Trophoblast cell (in vitro differentiated cells and primary cell): Measurements from ENCODE around the gene ROBO1.
A peak's percentile ranks its signal among the peaks of the same experiment; 100 is the strongest.

ENCODE experiments used
- DNase-seq, 2 donors: peaks; one replicate each; pipeline ENCODE4 v3.0.0-alpha.2; 2016
- H2AFZ ChIP-seq: 2 replicates; pipeline ENCODE4 v1.6.1; 2013; ENCODE audit warnings: low read length, moderate library complexity, mild to moderate bottlenecking; ENCODE audit not compliant: insufficient read depth, poor library complexity
- H2AK5ac ChIP-seq: 2 replicates; pipeline ENCODE4 v1.6.1; 2013; ENCODE audit warnings: mild to moderate bottlenecking, low read length
- H2BK120ac ChIP-seq: 2 replicates; pipeline ENCODE4 v1.6.1; 2013; ENCODE audit warnings: low read length, mild to moderate bottlenecking, moderate library complexity; ENCODE audit not compliant: insufficient read depth, poor library complexity
- H2BK12ac ChIP-seq: 2 replicates; pipeline ENCODE4 v1.6.1; 2013; ENCODE audit warnings: mild to moderate bottlenecking, low read length, moderate library complexity
- H2BK5ac ChIP-seq: 2 replicates; pipeline ENCODE4 v1.6.1; 2013; ENCODE audit warnings: low read length, low read depth, moderate library complexity, mild to moderate bottlenecking; ENCODE audit not compliant: poor library complexity
- H3K14ac ChIP-seq: 2 replicates; pipeline ENCODE4 v1.6.1; 2013; ENCODE audit warnings: mild to moderate bottlenecking, low read length
- H3K18ac ChIP-seq: 2 replicates; pipeline ENCODE4 v1.6.1; 2013; ENCODE audit warnings: mild to moderate bottlenecking, low read length
- H3K23ac ChIP-seq: 2 replicates; pipeline ENCODE4 v1.6.1; 2013; ENCODE audit warnings: low read length
- H3K27ac ChIP-seq: 2 replicates; pipeline ENCODE4 v1.5.1; 2013; ENCODE audit warnings: low read depth, mild to moderate bottlenecking, inconsistent platforms, low read length, moderate library complexity
- H3K27me3 ChIP-seq: 2 replicates; pipeline ENCODE4 v1.6.1; 2013; ENCODE audit warnings: inconsistent platforms, mild to moderate bottlenecking, low read length, moderate library complexity; ENCODE audit not compliant: insufficient read depth
- H3K36me3 ChIP-seq, 2 experiments: 1 replicate in 1 of 2; 2 replicates in 1 of 2; pipeline ENCODE4 v1.6.1; 2013; ENCODE audit warnings: low read length in 2 of 2, mild to moderate bottlenecking in 2 of 2, moderate library complexity in 1 of 2; ENCODE audit not compliant: insufficient read depth in 2 of 2, control insufficient read depth in 1 of 2
- H3K4ac ChIP-seq: 2 replicates; pipeline ENCODE4 v1.6.1; 2013; ENCODE audit warnings: low read depth, mild to moderate bottlenecking, low read length, moderate library complexity
- H3K4me1 ChIP-seq, 2 experiments: 1 replicate in 1 of 2; 2 replicates in 1 of 2; pipeline ENCODE4 v1.6.1; 2013; ENCODE audit warnings: low read length in 2 of 2, mild to moderate bottlenecking in 2 of 2, moderate library complexity in 1 of 2; ENCODE audit not compliant: insufficient read depth in 2 of 2, control insufficient read depth in 1 of 2
- H3K4me2 ChIP-seq: 2 replicates; pipeline ENCODE4 v1.6.1; 2013; ENCODE audit warnings: inconsistent platforms, mild to moderate bottlenecking, low read length, moderate library complexity
- H3K4me3 ChIP-seq: 2 replicates; pipeline ENCODE4 v1.5.1; 2013; ENCODE audit warnings: mild to moderate bottlenecking, low read depth, low read length, inconsistent platforms
- H3K79me1 ChIP-seq: one replicate; pipeline ENCODE4 v1.6.1; 2013; ENCODE audit warnings: low read length
- H3K79me2 ChIP-seq: 2 replicates; pipeline ENCODE4 v1.6.1; 2013; ENCODE audit warnings: low read length, mild to moderate bottlenecking; ENCODE audit not compliant: control insufficient read depth, insufficient read depth, poor library complexity
- H3K9ac ChIP-seq: 2 replicates; pipeline ENCODE4 v1.6.1; 2013; ENCODE audit warnings: mild to moderate bottlenecking, low read length
- H3K9me3 ChIP-seq: 2 replicates; pipeline ENCODE4 v1.6.1; 2013; ENCODE audit warnings: low read depth, mild to moderate bottlenecking, control low read depth, inconsistent platforms, low read length; ENCODE audit not compliant: insufficient read depth
- H4K12ac ChIP-seq: 2 replicates; pipeline ENCODE4 v1.6.1; 2013; ENCODE audit warnings: low read depth, mild to moderate bottlenecking, low read length, moderate library complexity
- H4K8ac ChIP-seq: 2 replicates; pipeline ENCODE4 v1.6.1; 2013; ENCODE audit warnings: low read depth, mild to moderate bottlenecking, low read length, moderate library complexity
- H4K91ac ChIP-seq: one replicate; pipeline ENCODE4 v1.6.1; 2013; ENCODE audit warnings: low read depth, mild to moderate bottlenecking, low read length, moderate library complexity
- WGBS: extraction: QIAGEN DNeasy Blood & Tissue Kit; methylation state at CpG from one replicate; pipeline ENCODE4 v1.1.7; 2013; ENCODE audit warnings: missing lambda C conversion rate; ENCODE audit not compliant: insufficient read length, insufficient coverage; ENCODE audit errors: extremely low coverage; 5-methylcytosine and 5-hydroxymethylcytosine counted together

Gene ROBO1

GRCh38 chr3:78985981-78986380 is 781.8 kb downstream of the ROBO1 start:
- H3K23ac ChIP-seq = no peak overlapping the region
- H3K36me3 ChIP-seq = no peaks in the 10 kb centered on the region
- DNase-seq = no peak
- H3K4me3 ChIP-seq = no peak overlapping the region
- no peak overlapping the region for H3K14ac ChIP-seq
- no peak overlapping the region for H3K18ac ChIP-seq
- no peak overlapping the region for H2AK5ac ChIP-seq
- no peaks in the 10 kb centered on the region for H3K27me3 ChIP-seq
- no peak overlapping the region for H2AFZ ChIP-seq
- H3K79me2 ChIP-seq = no peaks in the 10 kb centered on the region
- no peak overlapping the region for H2BK12ac ChIP-seq
- no peak overlapping the region for H4K12ac ChIP-seq
- WGBS = no CpG with 5 or more reads among the region's 2 CpGs
- H3K9ac ChIP-seq = no peak overlapping the region
- H2BK5ac ChIP-seq = no peak overlapping the region
- no peaks in the 10 kb centered on the region for H3K79me1 ChIP-seq
- H3K4me2 ChIP-seq = no peak overlapping the region
- H3K9me3 ChIP-seq = no peaks in the 10 kb centered on the region
- H3K27ac ChIP-seq = no peak overlapping the region
- H4K91ac ChIP-seq = no peak overlapping the region
- no peaks in the 10 kb centered on the region for H3K4me1 ChIP-seq
- H4K8ac ChIP-seq = no peak overlapping the region
- H2BK120ac ChIP-seq = no peak overlapping the region
- no peak overlapping the region for H3K4ac ChIP-seq

GRCh38 chr3:78979028-78979427 is 788.8 kb downstream of the ROBO1 start:
- H4K12ac ChIP-seq = no peak overlapping the region
- H3K9ac ChIP-seq = no peak overlapping the region
- H4K8ac ChIP-seq = no peak overlapping the region
- no peak overlapping the region for H3K4me3 ChIP-seq
- no peaks in the 10 kb centered on the region for H3K79me2 ChIP-seq
- WGBS = no CpG with 5 or more reads among the region's 4 CpGs
- H3K4ac ChIP-seq = no peak overlapping the region
- no peak overlapping the region for H2BK120ac ChIP-seq
- no peak overlapping the region for H2BK5ac ChIP-seq
- no peaks in the 10 kb centered on the region for H3K79me1 ChIP-seq
- H4K91ac ChIP-seq = no peak overlapping the region
- no peak overlapping the region for H3K27ac ChIP-seq
- H3K27me3 ChIP-seq = no peaks in the 10 kb centered on the region
- no peak overlapping the region for H3K14ac ChIP-seq
- H3K23ac ChIP-seq = no peak overlapping the region
- H3K9me3 ChIP-seq = no peaks in the 10 kb centered on the region
- no peak overlapping the region for H2AK5ac ChIP-seq
- H3K4me1 ChIP-seq = no peaks in the 10 kb centered on the region
- no peaks in the 10 kb centered on the region for H3K36me3 ChIP-seq
- no peak overlapping the region for H3K18ac ChIP-seq
- no peak for DNase-seq
- no peak overlapping the region for H2BK12ac ChIP-seq
- no peak overlapping the region for H3K4me2 ChIP-seq
- no peak overlapping the region for H2AFZ ChIP-seq

- Histone ChIP-seq H2BK5ac (no peak overlapping the region), H4K12ac (no peak overlapping the region), H3K79me2 (no peaks in the 10 kb centered on the region), H2BK12ac (no peak overlapping the region), H3K27ac (no peak overlapping the region), H2AFZ (no peak overlapping the region), H3K14ac (no peak overlapping the region), H3K36me3 (no peaks in the 10 kb centered on the region), H3K9me3 (no peaks in the 10 kb centered on the region), H3K4ac (no peak overlapping the region), H4K91ac (no peak overlapping the region), H4K8ac (no peak overlapping the region), H3K4me2 (no peak overlapping the region), H3K27me3 (no peaks in the 10 kb centered on the region), H3K4me1 (no peaks in the 10 kb centered on the region), H3K9ac (no peak overlapping the region), H3K18ac (no peak overlapping the region), H3K23ac (no peak overlapping the region), H3K79me1 (no peaks in the 10 kb centered on the region), H2AK5ac (no peak overlapping the region), H2BK120ac (no peak overlapping the region), H3K4me3 (no peak overlapping the region)
- peak in 1 of 2 donors; percentile 4 for DNase-seq
Observed at GRCh38 chr3:78978037-78978436, 789.8 kb downstream of the ROBO1 start.

- Histone ChIP-seq H3K27me3 (no peaks in the 10 kb centered on the region), H2AK5ac (no peak overlapping the region), H3K4me2 (no peak overlapping the region), H2AFZ (no peak overlapping the region), H2BK5ac (no peak overlapping the region), H2BK120ac (no peak overlapping the region), H3K27ac (no peak overlapping the region), H3K79me1 (no peaks in the 10 kb centered on the region), H3K18ac (no peak overlapping the region), H3K9ac (no peak overlapping the region), H3K4me3 (no peak overlapping the region), H3K14ac (no peak overlapping the region), H3K79me2 (no peaks in the 10 kb centered on the region), H3K9me3 (no peaks in the 10 kb centered on the region), H4K12ac (no peak overlapping the region), H3K36me3 (no peaks in the 10 kb centered on the region), H3K4ac (no peak overlapping the region), H3K4me1 (no peaks in the 10 kb centered on the region), H4K91ac (no peak overlapping the region), H2BK12ac (no peak overlapping the region), H3K23ac (no peak overlapping the region), H4K8ac (no peak overlapping the region)
- DNase-seq = no peak
Observed at GRCh38 chr3:78977073-78977472, 790.7 kb downstream of the ROBO1 start.

- Histone ChIP-seq H2AFZ (no peak overlapping the region), H4K91ac (no peak overlapping the region), H3K9me3 (no peaks in the 10 kb centered on the region), H3K4me2 (no peak overlapping the region), H2BK5ac (no peak overlapping the region), H3K36me3 (no peaks in the 10 kb centered on the region), H3K4ac (no peak overlapping the region), H2BK12ac (no peak overlapping the region), H3K27ac (no peak overlapping the region), H2BK120ac (no peak overlapping the region), H2AK5ac (no peak overlapping the region), H3K4me1 (no peaks in the 10 kb centered on the region), H3K27me3 (no peaks in the 10 kb centered on the region), H3K79me2 (no peaks in the 10 kb centered on the region), H3K9ac (no peak overlapping the region), H3K79me1 (no peaks in the 10 kb centered on the region), H3K14ac (no peak overlapping the region), H4K8ac (no peak overlapping the region), H3K4me3 (no peak overlapping the region), H4K12ac (no peak overlapping the region), H3K23ac (no peak overlapping the region), H3K18ac (no peak overlapping the region)
- no peak for DNase-seq
- no CpG with 5 or more reads among the region's 3 CpGs for WGBS
Observed at GRCh38 chr3:78976200-78976599, 791.6 kb downstream of the ROBO1 start.
